Neural progenitor cell (in vitro differentiated cells): ENCODE results near the gene BCL2L11. TPM values are rescaled to one million over a fixed set of nuclear protein-coding genes. Genes with fewer than 3 reads are reported as not detected.

Source experiments
- DNase-seq: peaks from one replicate; pipeline ENCODE4 v3.0.0-alpha.2; 2016; ENCODE audit warnings: low spot score
- H2AFZ ChIP-seq: fragments of 200-600 bp; sonication (generic); replicated peaks from 2 replicates; pipeline ENCODE4 v1.6.1; 2016; ENCODE audit warnings: antibody characterized with exemption
- H3F3A ChIP-seq: fragments of 200-600 bp; sonication (generic); 2 replicates; pipeline ENCODE4 v1.6.1; 2016; ENCODE audit warnings: antibody characterized with exemption, low read depth
- H3K27ac ChIP-seq: fragments of 200-600 bp; sonication (generic); 2 replicates; pipeline ENCODE4 v1.5.1; 2016; ENCODE audit warnings: mild to moderate bottlenecking
- H3K27me3 ChIP-seq: fragments of 200-600 bp; sonication (generic); 2 replicates; pipeline ENCODE4 v1.6.1; 2016; ENCODE audit warnings: mild to moderate bottlenecking, moderate library complexity
- H3K36me3 ChIP-seq: fragments of 200-600 bp; sonication (generic); 2 replicates; pipeline ENCODE4 v1.5.1; 2016
- H3K4me1 ChIP-seq: fragments of 200-600 bp; sonication (generic); 2 replicates; pipeline ENCODE4 v1.6.1; 2016; ENCODE audit warnings: mixed run types
- H3K4me2 ChIP-seq: fragments of 200-600 bp; sonication (generic); 2 replicates; pipeline ENCODE4 v1.6.1; 2016
- H3K4me3 ChIP-seq: fragments of 200-600 bp; sonication (generic); 2 replicates; pipeline ENCODE4 v1.5.1; 2016
- H3K79me2 ChIP-seq: fragments of 200-600 bp; sonication (generic); 2 replicates; pipeline ENCODE4 v1.6.1; 2016; ENCODE audit warnings: low read depth
- H3K9ac ChIP-seq: fragments of 200-600 bp; sonication (generic); 2 replicates; pipeline ENCODE4 v1.6.1; 2016
- H3K9me3 ChIP-seq: fragments of 200-600 bp; sonication (generic); 2 replicates; pipeline ENCODE4 v1.5.1; 2016; ENCODE audit warnings: low read depth
- H4K20me1 ChIP-seq: fragments of 200-600 bp; sonication (generic); 2 replicates; pipeline ENCODE4 v1.6.1; 2016; ENCODE audit warnings: low read depth
- H3K27ac Mint-ChIP-seq: 3 replicates; pipeline ENCODE4 v1.8.0; 2021; ENCODE audit warnings: mixed read lengths
- H3K27me3 Mint-ChIP-seq: 2 replicates; pipeline ENCODE4 v1.8.0; 2022; ENCODE audit warnings: low read depth, mild to moderate bottlenecking, inconsistent platforms, moderate library complexity, mixed read lengths; ENCODE audit not compliant: insufficient read depth
- H3K36me3 Mint-ChIP-seq: 3 replicates; pipeline ENCODE4 v1.8.0; 2021; ENCODE audit warnings: mixed read lengths
- H3K4me1 Mint-ChIP-seq: 3 replicates; pipeline ENCODE4 v1.8.0; 2021; ENCODE audit warnings: mixed read lengths
- H3K4me3 Mint-ChIP-seq: 3 replicates; pipeline ENCODE4 v1.8.0; 2021; ENCODE audit warnings: mild to moderate bottlenecking, moderate library complexity, mixed read lengths
- H3K9me3 Mint-ChIP-seq: 3 replicates; pipeline ENCODE4 v1.8.0; 2020; ENCODE audit warnings: mixed read lengths
- CTCF ChIP-seq: fragments of 200-600 bp; sonication (generic); IDR thresholded peaks from 2 replicates; pipeline ENCODE4 v1.5.1; 2017; ENCODE audit warnings: antibody characterized with exemption, mild to moderate bottlenecking
- EZH2 ChIP-seq: fragments of 200-600 bp; sonication (generic); IDR thresholded peaks from 2 replicates; pipeline ENCODE4 v1.6.1; 2017; ENCODE audit warnings: antibody characterized with exemption, mild to moderate bottlenecking, moderate library complexity
- EZH2phosphoT487 ChIP-seq: fragments of 200-600 bp; sonication (generic); IDR thresholded peaks from 2 replicates; pipeline ENCODE4 v1.6.1; 2017; ENCODE audit warnings: antibody characterized with exemption
- total RNA-seq: library from RNA; depleted of rRNA; stranded (reverse); fragments of >200 nt; gene quantifications from 2 replicates; pipeline ENCODE4 v1.2.3, GENCODE V29; 2015; ENCODE audit warnings: low replicate concordance

Gene BCL2L11
- total RNA-seq, 1 donor from 2014 or later = 46.9 TPM

DNA sequence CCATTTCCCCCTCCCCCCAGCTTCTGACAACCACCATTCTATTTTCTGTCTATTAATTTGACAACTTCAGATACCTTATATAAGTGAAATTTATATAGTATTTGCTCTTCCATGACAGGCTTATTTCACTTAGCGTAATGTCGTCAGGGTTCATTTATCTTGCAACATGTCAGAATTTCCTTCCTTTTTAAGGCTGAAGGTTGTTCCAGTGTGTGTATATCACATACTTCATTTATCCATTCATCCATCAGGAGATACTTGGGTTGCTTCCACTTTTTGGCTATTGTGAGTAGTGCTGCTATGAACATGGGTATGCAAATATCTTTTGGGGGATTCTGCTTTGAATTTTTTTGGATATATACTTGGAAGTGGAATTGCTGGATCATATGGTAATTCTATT, 7.4 kb downstream of the BCL2L11 start:
- no peaks in the 10 kb centered on the region for H3K27me3 Mint-ChIP-seq
- no peak overlapping the region for H3K4me3 Mint-ChIP-seq
- no peak overlapping the region for H3K27ac Mint-ChIP-seq
- H3K4me1 ChIP-seq = peaks cover 34% of the 10 kb centered on the region
- no peaks in the 10 kb centered on the region for H3K9me3 Mint-ChIP-seq
- no peak overlapping the region for H3K4me2 ChIP-seq
- H3K36me3 Mint-ChIP-seq = peaks cover 69% of the 10 kb centered on the region
- H3F3A ChIP-seq = peaks cover 3% of the 10 kb centered on the region
- H2AFZ ChIP-seq = no peak overlapping the region
- H3K9me3 ChIP-seq = no peaks in the 10 kb centered on the region
- TF ChIP-seq EZH2 (no peak), CTCF (no peak), EZH2phosphoT487 (no peak)
- H3K9ac ChIP-seq = no peak overlapping the region
- peaks cover 37% of the 10 kb centered on the region for H3K4me1 Mint-ChIP-seq
- no peaks in the 10 kb centered on the region for H3K27me3 ChIP-seq
- no peak for DNase-seq
- peaks cover 97% of the 10 kb centered on the region for H4K20me1 ChIP-seq
- H3K79me2 ChIP-seq = peaks cover 100% of the 10 kb centered on the region
- H3K4me3 ChIP-seq = no peak overlapping the region
- no peak overlapping the region for H3K27ac ChIP-seq
- peaks cover 60% of the 10 kb centered on the region for H3K36me3 ChIP-seq

DNA sequence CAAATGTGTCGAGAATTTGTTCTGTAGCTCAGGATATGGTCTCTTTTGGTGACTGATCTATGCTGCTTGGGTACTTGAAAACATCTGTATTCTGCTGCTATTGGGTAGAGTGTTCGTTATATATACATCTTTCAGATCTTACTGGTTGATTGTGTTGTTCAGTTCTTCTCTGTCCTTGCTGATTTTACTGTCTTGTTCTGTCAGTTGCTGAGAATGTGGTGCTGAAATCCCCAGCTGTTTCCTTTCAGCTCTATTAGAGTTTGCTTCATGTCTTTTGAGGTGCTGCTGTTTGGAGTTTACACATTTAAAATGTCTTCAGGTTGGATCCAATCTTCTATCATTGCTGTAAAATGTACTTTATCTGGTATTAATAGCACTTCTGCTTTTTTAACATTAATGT, 12.9 kb downstream of the BCL2L11 start:
- H4K20me1 ChIP-seq = peaks cover 97% of the 10 kb centered on the region
- H3K27me3 Mint-ChIP-seq = no peaks in the 10 kb centered on the region
- no peak overlapping the region for H3K9ac ChIP-seq
- H3K9me3 Mint-ChIP-seq = no peaks in the 10 kb centered on the region
- no peak for TF ChIP-seq EZH2
- TF ChIP-seq CTCF = no peak
- no peak for TF ChIP-seq EZH2phosphoT487
- peaks cover 40% of the 10 kb centered on the region for H3K36me3 ChIP-seq
- H3K9me3 ChIP-seq = no peaks in the 10 kb centered on the region
- no peak overlapping the region for H3K4me3 ChIP-seq
- peaks cover 24% of the 10 kb centered on the region for H3K4me1 Mint-ChIP-seq
- peaks cover 26% of the 10 kb centered on the region for H3K4me1 ChIP-seq
- peaks cover 100% of the 10 kb centered on the region for H3K79me2 ChIP-seq
- H3K27ac ChIP-seq = no peak overlapping the region
- peaks cover 66% of the 10 kb centered on the region for H3K36me3 Mint-ChIP-seq
- H3K27me3 ChIP-seq = no peaks in the 10 kb centered on the region
- H2AFZ ChIP-seq = no peak overlapping the region
- H3F3A ChIP-seq = no peaks in the 10 kb centered on the region
- no peak overlapping the region for H3K27ac Mint-ChIP-seq
- no peak for DNase-seq
- peak overlapping the region; percentile 9 for H3K4me2 ChIP-seq
- H3K4me3 Mint-ChIP-seq = no peak overlapping the region

- no peaks in the 10 kb centered on the region for H3K9me3 Mint-ChIP-seq
- peaks cover 97% of the 10 kb centered on the region for H4K20me1 ChIP-seq
Measured at GRCh38 chr2:111134055-111134454, 13.3 kb downstream of the BCL2L11 start.

More at GRCh38 chr2:111134055-111134454, 13.3 kb downstream of the BCL2L11 start:
- Mint-ChIP-seq H3K27ac (no peak overlapping the region), H3K4me3 (no peak overlapping the region), H3K4me1 (peaks cover 24% of the 10 kb centered on the region), H3K36me3 (peaks cover 65% of the 10 kb centered on the region), H3K27me3 (no peaks in the 10 kb centered on the region)
- Histone ChIP-seq H3K27ac (no peak overlapping the region), H3K4me3 (no peak overlapping the region), H3K79me2 (peaks cover 100% of the 10 kb centered on the region), H3K36me3 (peaks cover 35% of the 10 kb centered on the region), H3K27me3 (no peaks in the 10 kb centered on the region), H3K4me1 (peaks cover 26% of the 10 kb centered on the region), H3K9ac (no peak overlapping the region), H2AFZ (no peak overlapping the region), H3K9me3 (no peaks in the 10 kb centered on the region), H3F3A (no peaks in the 10 kb centered on the region), H3K4me2 (peak overlapping the region; percentile 9)
- peak; percentile 16 for TF ChIP-seq CTCF
- no peak for TF ChIP-seq EZH2phosphoT487
- TF ChIP-seq EZH2 = no peak
- no peak for DNase-seq
